HL-60 (cell line): ENCODE measurements around the gene ATP1A2.

Experiments used
- DNase-seq, 2 experiments: peaks; one replicate each; pipeline ENCODE4 v3.0.0-alpha.2; 2010 to 2020; ENCODE audit warnings: low read depth in 1 of 2, low spot score in 1 of 2
- H3K27ac ChIP-seq: fragments of 250-450 bp; sonication (Bioruptor Pico); replicated peaks from 2 replicates; pipeline ENCODE4 v1.5.1; 2020; ENCODE audit warnings: mild to moderate bottlenecking, moderate library complexity
- H3K27me3 ChIP-seq: fragments of 250-450 bp; sonication (Bioruptor Pico); 2 replicates; pipeline ENCODE4 v1.5.1; 2021; ENCODE audit warnings: mild to moderate bottlenecking, moderate library complexity; ENCODE audit not compliant: insufficient read depth, poor library complexity, severe bottlenecking
- H3K4me3 ChIP-seq: replicated peaks from 2 replicates; pipeline ENCODE4 v1.5.1; 2011; ENCODE audit warnings: mild to moderate bottlenecking, control low read depth, low read length; ENCODE audit not compliant: insufficient read depth
- GABPA ChIP-seq: IDR thresholded peaks from 2 replicates; pipeline ENCODE4 v1.6.1; 2012; ENCODE audit warnings: low read depth
- POLR2AphosphoS5 ChIP-seq: IDR thresholded peaks from 2 replicates; pipeline ENCODE4 v1.6.1; 2012; ENCODE audit warnings: low read depth
- SPI1 ChIP-seq: IDR thresholded peaks from 2 replicates; pipeline ENCODE4 v1.6.1; 2012; ENCODE audit warnings: low read depth, mild to moderate bottlenecking, borderline replicate concordance
- TF ChIP-seq, protein P1 (sequence below): IDR thresholded peaks from 2 replicates; pipeline ENCODE4 v1.6.1; 2012; ENCODE audit warnings: low read depth; ENCODE audit not compliant: insufficient replicate concordance
- TF ChIP-seq, protein P2 (sequence below): IDR thresholded peaks from one replicate; pipeline ENCODE4 v1.5.1; 2011; ENCODE audit warnings: low read length, control low read depth, inconsistent platforms; ENCODE audit not compliant: insufficient read depth

ATP1A2 gene

DNA sequence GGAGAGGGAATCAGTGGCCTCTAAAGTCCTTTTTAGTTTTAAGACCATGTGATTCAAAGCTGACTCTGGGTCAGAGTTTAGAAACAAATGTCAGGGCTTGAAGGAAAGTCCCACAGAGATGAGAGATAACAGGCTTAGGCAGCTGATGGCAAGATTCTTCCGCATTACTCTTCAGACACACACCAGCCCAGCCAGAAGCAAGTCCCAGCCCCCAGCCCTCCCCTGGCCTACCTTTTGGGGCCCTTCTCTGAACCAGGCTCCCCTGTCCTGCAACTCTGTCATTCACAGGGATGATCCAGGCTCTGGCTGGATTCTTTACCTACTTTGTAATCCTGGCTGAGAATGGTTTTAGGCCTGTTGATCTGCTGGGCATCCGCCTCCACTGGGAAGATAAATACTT lies 61.7 kb downstream of the ATP1A2 start:
- Histone ChIP-seq H3K27ac (no peak overlapping the region), H3K4me3 (no peak overlapping the region), H3K27me3 (no peaks in the 10 kb centered on the region)
- no peak for DNase-seq
- TF ChIP-seq SPI1 (no peak), GABPA (no peak), POLR2AphosphoS5 (no peak)
- TF ChIP-seq, protein P1, sequence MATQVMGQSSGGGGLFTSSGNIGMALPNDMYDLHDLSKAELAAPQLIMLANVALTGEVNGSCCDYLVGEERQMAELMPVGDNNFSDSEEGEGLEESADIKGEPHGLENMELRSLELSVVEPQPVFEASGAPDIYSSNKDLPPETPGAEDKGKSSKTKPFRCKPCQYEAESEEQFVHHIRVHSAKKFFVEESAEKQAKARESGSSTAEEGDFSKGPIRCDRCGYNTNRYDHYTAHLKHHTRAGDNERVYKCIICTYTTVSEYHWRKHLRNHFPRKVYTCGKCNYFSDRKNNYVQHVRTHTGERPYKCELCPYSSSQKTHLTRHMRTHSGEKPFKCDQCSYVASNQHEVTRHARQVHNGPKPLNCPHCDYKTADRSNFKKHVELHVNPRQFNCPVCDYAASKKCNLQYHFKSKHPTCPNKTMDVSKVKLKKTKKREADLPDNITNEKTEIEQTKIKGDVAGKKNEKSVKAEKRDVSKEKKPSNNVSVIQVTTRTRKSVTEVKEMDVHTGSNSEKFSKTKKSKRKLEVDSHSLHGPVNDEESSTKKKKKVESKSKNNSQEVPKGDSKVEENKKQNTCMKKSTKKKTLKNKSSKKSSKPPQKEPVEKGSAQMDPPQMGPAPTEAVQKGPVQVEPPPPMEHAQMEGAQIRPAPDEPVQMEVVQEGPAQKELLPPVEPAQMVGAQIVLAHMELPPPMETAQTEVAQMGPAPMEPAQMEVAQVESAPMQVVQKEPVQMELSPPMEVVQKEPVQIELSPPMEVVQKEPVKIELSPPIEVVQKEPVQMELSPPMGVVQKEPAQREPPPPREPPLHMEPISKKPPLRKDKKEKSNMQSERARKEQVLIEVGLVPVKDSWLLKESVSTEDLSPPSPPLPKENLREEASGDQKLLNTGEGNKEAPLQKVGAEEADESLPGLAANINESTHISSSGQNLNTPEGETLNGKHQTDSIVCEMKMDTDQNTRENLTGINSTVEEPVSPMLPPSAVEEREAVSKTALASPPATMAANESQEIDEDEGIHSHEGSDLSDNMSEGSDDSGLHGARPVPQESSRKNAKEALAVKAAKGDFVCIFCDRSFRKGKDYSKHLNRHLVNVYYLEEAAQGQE = no peak
- TF ChIP-seq, protein P2, sequence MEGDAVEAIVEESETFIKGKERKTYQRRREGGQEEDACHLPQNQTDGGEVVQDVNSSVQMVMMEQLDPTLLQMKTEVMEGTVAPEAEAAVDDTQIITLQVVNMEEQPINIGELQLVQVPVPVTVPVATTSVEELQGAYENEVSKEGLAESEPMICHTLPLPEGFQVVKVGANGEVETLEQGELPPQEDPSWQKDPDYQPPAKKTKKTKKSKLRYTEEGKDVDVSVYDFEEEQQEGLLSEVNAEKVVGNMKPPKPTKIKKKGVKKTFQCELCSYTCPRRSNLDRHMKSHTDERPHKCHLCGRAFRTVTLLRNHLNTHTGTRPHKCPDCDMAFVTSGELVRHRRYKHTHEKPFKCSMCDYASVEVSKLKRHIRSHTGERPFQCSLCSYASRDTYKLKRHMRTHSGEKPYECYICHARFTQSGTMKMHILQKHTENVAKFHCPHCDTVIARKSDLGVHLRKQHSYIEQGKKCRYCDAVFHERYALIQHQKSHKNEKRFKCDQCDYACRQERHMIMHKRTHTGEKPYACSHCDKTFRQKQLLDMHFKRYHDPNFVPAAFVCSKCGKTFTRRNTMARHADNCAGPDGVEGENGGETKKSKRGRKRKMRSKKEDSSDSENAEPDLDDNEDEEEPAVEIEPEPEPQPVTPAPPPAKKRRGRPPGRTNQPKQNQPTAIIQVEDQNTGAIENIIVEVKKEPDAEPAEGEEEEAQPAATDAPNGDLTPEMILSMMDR = no peak

DNA sequence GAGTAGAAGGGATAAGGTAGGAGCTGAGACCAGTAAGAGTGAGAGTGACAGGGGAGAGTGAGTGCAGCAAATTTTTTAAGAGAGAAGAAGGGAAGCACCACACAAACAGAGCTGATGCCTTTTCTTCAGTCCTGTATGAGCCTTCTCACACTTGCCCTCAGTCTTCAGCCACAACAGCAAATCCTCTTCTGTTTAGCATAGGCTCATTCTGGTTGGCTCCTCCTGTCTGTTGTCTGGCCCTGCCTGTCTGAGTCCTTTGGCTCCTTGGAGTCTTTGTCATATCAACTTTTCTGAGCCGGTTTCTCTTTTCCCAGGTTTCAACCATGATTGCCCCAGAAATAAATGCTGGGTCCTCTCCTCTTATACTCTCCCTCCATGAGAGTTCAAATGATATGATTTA lies 62.1 kb downstream of the ATP1A2 start:
- no peak for DNase-seq
- H3K27ac ChIP-seq = no peak overlapping the region
- TF ChIP-seq SPI1 (no peak), POLR2AphosphoS5 (no peak), GABPA (no peak)
- TF ChIP-seq, protein P1 = no peak
- TF ChIP-seq, protein P2 = no peak
- no peak overlapping the region for H3K4me3 ChIP-seq
- H3K27me3 ChIP-seq = no peaks in the 10 kb centered on the region

DNA sequence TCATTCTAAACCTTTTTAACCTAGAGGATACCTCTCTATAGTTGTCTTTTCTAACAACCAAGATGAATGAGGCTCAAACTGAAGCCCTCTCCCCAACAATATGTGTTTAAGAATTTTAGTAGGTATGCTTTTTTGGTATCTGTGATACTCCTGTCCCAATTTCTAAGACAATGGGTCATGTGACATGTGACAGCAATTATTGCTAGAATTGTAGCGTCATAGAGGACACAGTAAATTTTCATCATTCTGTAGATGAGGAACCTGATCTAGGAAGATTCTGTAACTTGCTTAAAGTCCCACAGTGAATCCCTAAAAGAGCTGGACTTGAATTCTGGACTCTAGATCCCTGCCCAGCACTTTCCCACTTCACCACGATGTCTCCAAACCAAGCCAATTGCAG lies 63.2 kb downstream of the ATP1A2 start:
- Histone ChIP-seq H3K4me3 (no peak overlapping the region), H3K27ac (no peak overlapping the region), H3K27me3 (no peaks in the 10 kb centered on the region)
- TF ChIP-seq, protein P2 = no peak
- TF ChIP-seq, protein P1 = no peak
- TF ChIP-seq POLR2AphosphoS5 = no peak
- TF ChIP-seq SPI1 = no peak
- no peak for TF ChIP-seq GABPA
- no peak for DNase-seq
